ENCODE measurements around the gene KIF5A.

DNA sequence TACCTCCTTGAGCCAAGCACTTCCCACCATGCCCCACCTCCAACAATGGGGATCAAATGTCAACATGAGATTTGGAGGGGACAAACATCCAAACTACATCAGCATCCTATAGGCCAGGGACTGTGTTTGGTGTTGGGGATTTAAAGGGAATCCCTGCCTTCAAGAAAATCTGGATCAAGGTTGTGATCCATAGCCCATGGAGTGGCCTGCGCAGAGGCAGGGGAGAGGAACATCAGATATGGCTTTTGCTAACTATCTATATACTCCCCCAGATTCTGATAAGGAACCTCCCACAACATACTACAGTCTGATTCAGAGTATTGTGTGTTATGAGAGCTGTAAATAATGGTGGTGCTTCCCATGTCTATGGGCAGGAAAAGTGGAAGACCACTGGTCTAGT lies 5.1 kb downstream of the KIF5A start:
- TF ChIP-seq NR3C1 (CRISPR knock-in tag; IDR thresholded peaks at IDR 0.05) (no peak), TBP (CRISPR knock-in tag; IDR thresholded peaks at IDR 0.05) (no peak), ZNF792 (CRISPR knock-in tag; IDR thresholded peaks at IDR 0.05) (no peak)
- TF ChIP-seq, protein P1, sequence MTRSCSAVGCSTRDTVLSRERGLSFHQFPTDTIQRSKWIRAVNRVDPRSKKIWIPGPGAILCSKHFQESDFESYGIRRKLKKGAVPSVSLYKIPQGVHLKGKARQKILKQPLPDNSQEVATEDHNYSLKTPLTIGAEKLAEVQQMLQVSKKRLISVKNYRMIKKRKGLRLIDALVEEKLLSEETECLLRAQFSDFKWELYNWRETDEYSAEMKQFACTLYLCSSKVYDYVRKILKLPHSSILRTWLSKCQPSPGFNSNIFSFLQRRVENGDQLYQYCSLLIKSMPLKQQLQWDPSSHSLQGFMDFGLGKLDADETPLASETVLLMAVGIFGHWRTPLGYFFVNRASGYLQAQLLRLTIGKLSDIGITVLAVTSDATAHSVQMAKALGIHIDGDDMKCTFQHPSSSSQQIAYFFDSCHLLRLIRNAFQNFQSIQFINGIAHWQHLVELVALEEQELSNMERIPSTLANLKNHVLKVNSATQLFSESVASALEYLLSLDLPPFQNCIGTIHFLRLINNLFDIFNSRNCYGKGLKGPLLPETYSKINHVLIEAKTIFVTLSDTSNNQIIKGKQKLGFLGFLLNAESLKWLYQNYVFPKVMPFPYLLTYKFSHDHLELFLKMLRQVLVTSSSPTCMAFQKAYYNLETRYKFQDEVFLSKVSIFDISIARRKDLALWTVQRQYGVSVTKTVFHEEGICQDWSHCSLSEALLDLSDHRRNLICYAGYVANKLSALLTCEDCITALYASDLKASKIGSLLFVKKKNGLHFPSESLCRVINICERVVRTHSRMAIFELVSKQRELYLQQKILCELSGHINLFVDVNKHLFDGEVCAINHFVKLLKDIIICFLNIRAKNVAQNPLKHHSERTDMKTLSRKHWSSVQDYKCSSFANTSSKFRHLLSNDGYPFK (CRISPR knock-in tag; IDR thresholded peaks at IDR 0.05; ENCODE audit: borderline replicate concordance) = no peak
